Tibial nerve (tissue), 4 donors: ENCODE measurements around the gene IL6ST. TPM values are rescaled to one million over a fixed set of nuclear protein-coding genes. Genes with fewer than 3 reads are reported as not detected.

Source experiments
- DNase-seq, 2 donors: peaks; one replicate each; pipeline ENCODE4 v3.0.0-alpha.2; 2019; ENCODE audit warnings: low spot score in 2 of 2
- H3K27ac ChIP-seq, 4 donors: fragments of 200-600 bp; sonication (generic) in 3 of 4; one replicate each; pipeline ENCODE4 v1.5.1; 2017 to 2019; ENCODE audit warnings: mild to moderate bottlenecking in 1 of 4
- H3K27me3 ChIP-seq, 2 donors: fragments of 200-600 bp; sonication (generic) in 1 of 2; one replicate each; pipeline versions ENCODE4 v1.5.1 to v1.6.0; 2017 to 2019
- H3K36me3 ChIP-seq, 3 donors: fragments of 200-600 bp; sonication (generic); one replicate each; pipeline ENCODE4 v1.5.1; 2018 to 2019
- H3K4me1 ChIP-seq, 4 donors: fragments of 200-600 bp; sonication (generic) in 3 of 4; one replicate each; pipeline ENCODE4 v1.5.1; 2017 to 2019
- H3K4me3 ChIP-seq, 4 donors: fragments of 200-600 bp; sonication (generic) in 3 of 4; one replicate each; pipeline ENCODE4 v1.5.1; 2017 to 2019; ENCODE audit warnings: mild to moderate bottlenecking in 1 of 4, moderate library complexity in 1 of 4
- H3K9me3 ChIP-seq, 4 donors: fragments of 200-600 bp; sonication (generic) in 3 of 4; one replicate each; pipeline ENCODE4 v1.5.1; 2017 to 2019
- EP300 ChIP-seq, 2 donors: sonication (generic); formaldehyde crosslinking; IDR thresholded peaks; one replicate each; pipeline ENCODE4 v1.6.1; 2017; ENCODE audit warnings: antibody characterized with exemption in 2 of 2, mild to moderate bottlenecking in 1 of 2
- POLR2A ChIP-seq, 2 donors: fragments of 450-650 bp; IDR thresholded peaks; one replicate each; pipeline ENCODE4 v1.6.1; 2017; ENCODE audit warnings: antibody characterized with exemption in 2 of 2, mild to moderate bottlenecking in 2 of 2, moderate library complexity in 2 of 2
- WGBS, 2 donors: methylation state at CpG; one replicate each; pipeline ENCODE4 v1.1.5; 2018; 5-methylcytosine and 5-hydroxymethylcytosine counted together
- total RNA-seq, 4 donors: library from RNA; depleted of rRNA; stranded (reverse); fragments of >200 nt; gene quantifications; one replicate each; pipeline ENCODE4 v1.1.0, GENCODE V29; 2016
- TF ChIP-seq, protein P1 (sequence below), 5 experiments: fragments of 200-600 bp in 3 of 5; fragments of 450-650 bp in 2 of 5; sonication (generic) in 3 of 5; IDR thresholded peaks; one replicate each; pipeline ENCODE4 v1.5.1; 2016 to 2019; ENCODE audit warnings: antibody characterized with exemption in 5 of 5, mild to moderate bottlenecking in 3 of 5, moderate library complexity in 2 of 5

IL6ST gene
- total RNA-seq, 4 donors from 2014 or later: 368 to 466 (median 413) TPM

DNA sequence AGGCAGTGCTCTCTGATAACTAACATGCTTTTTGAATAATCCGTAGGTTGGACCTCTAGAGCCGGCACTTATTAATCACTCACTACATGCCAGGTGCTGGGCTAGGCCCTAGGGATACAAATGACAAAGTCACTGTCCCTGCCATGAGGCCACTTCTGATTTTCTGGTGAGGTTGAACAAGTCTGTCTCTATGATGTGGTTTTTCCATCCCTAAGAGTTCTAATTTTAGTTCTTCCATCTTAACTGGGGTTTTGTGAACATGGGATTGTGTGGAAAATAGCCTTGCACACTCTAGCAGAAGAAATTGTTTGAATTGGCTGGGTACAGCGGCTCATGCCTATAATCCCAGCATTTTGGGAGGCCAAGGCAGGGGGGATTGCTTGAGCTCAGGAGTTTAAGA, 79.0 kb downstream of the IL6ST start:
- Histone ChIP-seq H3K36me3 (no peaks in the 10 kb centered on the region), H3K27me3 (no peaks in the 10 kb centered on the region), H3K27ac (no peak overlapping the region), H3K4me1 (no peaks in the 10 kb centered on the region), H3K4me3 (no peak overlapping the region), H3K9me3 (no peaks in the 10 kb centered on the region)
- TF ChIP-seq EP300 (IDR thresholded peaks at IDR 0.05): no peak
- TF ChIP-seq POLR2A (IDR thresholded peaks at IDR 0.05): no peak
- TF ChIP-seq, protein P1, sequence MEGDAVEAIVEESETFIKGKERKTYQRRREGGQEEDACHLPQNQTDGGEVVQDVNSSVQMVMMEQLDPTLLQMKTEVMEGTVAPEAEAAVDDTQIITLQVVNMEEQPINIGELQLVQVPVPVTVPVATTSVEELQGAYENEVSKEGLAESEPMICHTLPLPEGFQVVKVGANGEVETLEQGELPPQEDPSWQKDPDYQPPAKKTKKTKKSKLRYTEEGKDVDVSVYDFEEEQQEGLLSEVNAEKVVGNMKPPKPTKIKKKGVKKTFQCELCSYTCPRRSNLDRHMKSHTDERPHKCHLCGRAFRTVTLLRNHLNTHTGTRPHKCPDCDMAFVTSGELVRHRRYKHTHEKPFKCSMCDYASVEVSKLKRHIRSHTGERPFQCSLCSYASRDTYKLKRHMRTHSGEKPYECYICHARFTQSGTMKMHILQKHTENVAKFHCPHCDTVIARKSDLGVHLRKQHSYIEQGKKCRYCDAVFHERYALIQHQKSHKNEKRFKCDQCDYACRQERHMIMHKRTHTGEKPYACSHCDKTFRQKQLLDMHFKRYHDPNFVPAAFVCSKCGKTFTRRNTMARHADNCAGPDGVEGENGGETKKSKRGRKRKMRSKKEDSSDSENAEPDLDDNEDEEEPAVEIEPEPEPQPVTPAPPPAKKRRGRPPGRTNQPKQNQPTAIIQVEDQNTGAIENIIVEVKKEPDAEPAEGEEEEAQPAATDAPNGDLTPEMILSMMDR (IDR thresholded peaks at IDR 0.05): no peak
- no peak for DNase-seq
- WGBS, 2 donors: 73 to 84% methylated on average over 3 of the region's 3 CpGs

DNA sequence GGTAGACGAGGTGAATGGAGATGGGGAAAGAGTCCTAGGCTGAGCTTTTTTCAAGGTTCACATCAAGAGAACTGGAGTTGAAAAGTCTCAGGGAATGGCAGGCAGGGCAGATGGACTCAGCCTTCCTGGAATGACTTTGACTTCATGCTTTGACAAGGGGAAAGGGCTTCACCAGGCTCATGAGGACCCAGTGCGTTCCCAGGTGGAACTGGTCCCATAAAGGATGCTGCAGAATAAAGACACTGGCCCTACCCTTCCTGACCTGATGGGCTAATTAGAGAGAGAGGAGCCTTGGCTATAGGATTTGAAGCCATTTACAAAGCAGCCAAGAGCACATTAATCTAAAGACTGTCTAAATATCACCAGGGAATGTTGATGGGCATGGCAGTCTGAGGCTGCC, 79.8 kb downstream of the IL6ST start:
- no peaks in the 10 kb centered on the region for H3K9me3 ChIP-seq
- no peak overlapping the region for H3K27ac ChIP-seq
- H3K27me3 ChIP-seq: no peaks in the 10 kb centered on the region
- 86 to 94% methylated on average over 2 of the region's 2 CpGs for WGBS, 2 donors
- TF ChIP-seq EP300 (IDR thresholded peaks at IDR 0.05): no peak
- H3K36me3 ChIP-seq: no peaks in the 10 kb centered on the region
- DNase-seq: no peak
- H3K4me1 ChIP-seq: no peaks in the 10 kb centered on the region
- H3K4me3 ChIP-seq: no peak overlapping the region

DNA sequence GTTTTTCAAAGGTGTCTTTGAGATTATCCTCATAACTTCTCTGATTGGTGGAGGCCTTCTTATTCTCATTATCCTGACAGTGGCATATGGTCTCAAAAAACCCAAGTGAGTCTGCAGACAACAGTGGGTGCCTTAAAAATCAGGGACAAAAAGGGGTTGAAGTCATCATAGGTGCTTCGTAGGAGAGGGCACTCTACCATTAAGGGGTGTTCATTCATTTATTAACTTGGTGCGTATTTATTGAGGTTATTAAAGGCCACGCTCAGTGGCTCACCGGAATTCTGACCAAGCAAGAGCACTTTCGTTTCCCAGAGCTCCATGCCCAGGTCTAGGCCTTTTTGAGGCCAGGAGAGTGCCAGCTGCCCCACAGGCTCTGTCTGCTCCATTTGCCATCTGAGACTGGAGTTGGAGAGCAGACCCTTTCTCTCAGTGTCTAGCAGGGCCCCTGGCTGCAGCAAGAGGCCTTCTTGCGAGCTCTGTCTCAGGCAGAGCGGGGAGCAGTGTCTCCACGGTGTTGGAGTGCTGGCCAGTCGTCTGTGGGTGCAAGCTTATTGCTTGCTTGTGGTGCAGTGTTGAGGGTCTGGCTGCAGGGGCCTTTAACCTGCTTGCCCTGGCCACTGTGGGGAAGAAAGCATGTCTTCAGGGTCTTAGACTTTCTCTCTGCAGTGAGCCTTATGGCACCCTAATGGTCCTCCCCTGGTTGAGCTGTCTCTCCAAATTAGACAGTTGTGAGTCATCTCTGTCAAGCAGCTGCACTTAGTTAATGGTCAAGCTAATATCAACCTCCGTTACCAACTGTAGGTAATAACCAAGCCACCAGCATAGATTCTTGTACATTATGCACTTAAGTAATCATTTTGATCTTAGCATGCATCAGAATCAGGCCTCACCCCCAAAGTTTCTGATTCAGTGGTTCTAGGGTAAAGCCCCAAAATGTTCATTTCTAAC, 81.0 kb downstream of the IL6ST start:
- H3K9me3 ChIP-seq: no peaks in the 10 kb centered on the region
- TF ChIP-seq EP300 (IDR thresholded peaks at IDR 0.05) (no peak), POLR2A (IDR thresholded peaks at IDR 0.05) (no peak)
- TF ChIP-seq, protein P1 (IDR thresholded peaks at IDR 0.05): no peak
- H3K4me3 ChIP-seq: no peak overlapping the region
- H3K36me3 ChIP-seq: no peaks in the 10 kb centered on the region
- no peak overlapping the region for H3K27ac ChIP-seq
- H3K4me1 ChIP-seq: no peaks in the 10 kb centered on the region
- 97% methylated on average over 7 to 10 of the region's 10 CpGs for WGBS, 2 donors
- DNase-seq: no peak
- no peaks in the 10 kb centered on the region for H3K27me3 ChIP-seq

DNA sequence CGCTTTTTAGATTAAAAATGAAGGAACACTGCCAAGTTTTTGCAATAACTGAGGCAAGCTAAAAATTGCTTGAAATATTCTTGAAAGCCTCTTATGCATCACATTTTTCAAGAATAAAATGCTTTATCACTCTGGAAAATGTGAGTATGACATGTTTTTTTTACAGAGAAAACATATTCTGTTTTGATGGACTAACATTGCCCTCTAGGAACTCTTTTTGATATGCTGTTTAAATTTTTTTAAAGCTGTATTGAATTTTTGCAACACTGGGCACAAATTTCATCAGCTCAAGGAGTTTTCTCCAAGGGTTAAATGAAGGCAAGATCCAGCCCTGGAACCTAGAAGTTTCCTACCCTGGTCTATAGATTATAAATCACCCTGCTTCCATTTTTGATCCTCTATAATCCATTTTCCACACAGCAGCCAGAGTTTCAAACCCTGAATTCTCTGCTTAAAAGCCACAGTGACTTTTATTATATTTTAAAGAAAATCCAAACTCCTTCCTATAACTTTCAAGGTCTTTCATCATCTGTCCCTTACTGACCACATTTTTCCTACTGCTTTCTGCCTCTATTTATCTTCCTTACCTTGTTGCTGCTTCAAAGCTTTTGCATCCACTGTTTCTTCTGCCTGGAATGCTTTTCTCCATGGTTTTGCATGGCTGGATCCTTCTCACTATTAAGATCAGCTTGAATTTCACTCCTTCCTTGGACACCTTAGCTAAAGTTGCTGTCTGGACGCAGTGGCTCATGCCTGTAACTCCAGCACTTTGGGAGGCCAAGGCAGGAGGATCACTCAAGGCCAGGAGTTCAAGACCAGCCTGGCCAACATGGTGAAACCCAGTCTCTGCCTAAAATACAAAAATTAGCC, 82.7 kb downstream of the IL6ST start:
- no peak for DNase-seq
- no peaks in the 10 kb centered on the region for H3K9me3 ChIP-seq

DNA sequence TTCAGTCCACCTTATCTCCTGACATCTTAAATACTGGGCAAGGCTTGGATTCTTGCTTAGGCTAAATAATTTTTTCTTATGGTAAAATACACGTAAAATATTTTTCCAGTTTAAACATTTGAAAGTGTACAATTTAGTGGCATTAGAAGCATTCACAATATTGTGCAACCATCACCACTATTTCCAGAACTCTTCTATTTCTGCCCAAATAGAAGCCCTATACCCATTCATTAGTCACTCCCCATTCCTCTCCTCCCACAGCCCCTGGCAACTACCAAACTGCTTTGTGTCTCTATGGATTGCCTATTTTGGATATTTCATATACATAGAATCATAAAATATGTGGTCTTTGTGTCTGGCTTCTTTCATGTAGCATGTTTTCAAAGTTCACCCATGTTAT, 86.0 kb downstream of the IL6ST start:
- Histone ChIP-seq H3K4me1 (peaks cover 0 to 4% (median 0%) of the 10 kb centered on the region in 4 donors), H3K9me3 (no peaks in the 10 kb centered on the region), H3K27ac (no peak overlapping the region), H3K36me3 (no peaks in the 10 kb centered on the region), H3K4me3 (no peak overlapping the region), H3K27me3 (no peaks in the 10 kb centered on the region)
- TF ChIP-seq, protein P1 (IDR thresholded peaks at IDR 0.05): no peak
- TF ChIP-seq EP300 (IDR thresholded peaks at IDR 0.05) (no peak), POLR2A (IDR thresholded peaks at IDR 0.05) (no peak)
- 84 to 88% methylated on average over 1 of the region's 1 CpG for WGBS, 2 donors
- DNase-seq: no peak

More for the DNA sequence above, 82.7 kb downstream of the IL6ST start:
- H3K27me3 ChIP-seq: no peaks in the 10 kb centered on the region
- H3K4me1 ChIP-seq: no peaks in the 10 kb centered on the region
- 61 to 63% methylated on average over 2 of the region's 2 CpGs for WGBS, 2 donors
- no peaks in the 10 kb centered on the region for H3K36me3 ChIP-seq
- H3K4me3 ChIP-seq: no peak overlapping the region
- no peak for TF ChIP-seq EP300 (IDR thresholded peaks at IDR 0.05)
- TF ChIP-seq, protein P1 (IDR thresholded peaks at IDR 0.05): no peak
- no peak for TF ChIP-seq POLR2A (IDR thresholded peaks at IDR 0.05)
- H3K27ac ChIP-seq: no peak overlapping the region
